Pancreas (tissue), 10 donors: ENCODE data around the gene B4GALNT3. TPM values are rescaled to one million over a fixed set of nuclear protein-coding genes. Genes with fewer than 3 reads are reported as not detected.
A peak's percentile ranks its signal among the peaks of the same experiment; 100 is the strongest.

Source experiments
- ATAC-seq, 4 donors: fragments of 200-7000 bp; cut with Tn5 transposase; one replicate each; pipeline versions ENCODE4 v1.8.0 to v1.9.1; 2020; ENCODE audit warnings: mild to moderate bottlenecking in 4 of 4, moderate library complexity in 4 of 4
- DNase-seq, 6 donors: peaks; one replicate each; pipeline ENCODE4 v3.0.0-alpha.2; 2020
- FAIRE-seq: peaks from 2 replicates; lab custom pipeline; 2012; peaks lifted over from hg19 to GRCh38; lab: Jason Lieb, UNC
- H3K27ac ChIP-seq, 4 donors: fragments of 200-600 bp; sonication (generic); 1 replicate in 3 of 4; 2 replicates in 1 of 4; pipeline versions ENCODE4 v1.5.0 to v1.8.0; 2020
- H3K27me3 ChIP-seq, 4 donors: fragments of 200-600 bp; one replicate each; pipeline ENCODE4 v1.8.0; 2021
- H3K36me3 ChIP-seq, 3 donors: fragments of 200-600 bp; sonication (generic) in 1 of 3; one replicate each; pipeline versions ENCODE4 v1.5.0 to v1.8.0; 2020 to 2021
- H3K4me1 ChIP-seq, 3 donors: fragments of 200-600 bp; one replicate each; pipeline ENCODE4 v1.8.0; 2021
- H3K4me3 ChIP-seq, 4 donors: fragments of 200-600 bp; sonication (generic) in 2 of 4; one replicate each; pipeline versions ENCODE4 v1.5.0 to v1.8.0; 2020 to 2021
- H3K9me3 ChIP-seq, 4 donors: fragments of 200-600 bp; one replicate each; pipeline ENCODE4 v1.8.0; 2021
- CTCF ChIP-seq, 4 donors: fragments of 200-600 bp; sonication (generic) in 3 of 4; IDR thresholded peaks; one replicate each; pipeline versions ENCODE4 v1.5.0 to v1.8.0; 2021; ENCODE audit warnings: antibody characterized with exemption in 4 of 4
- WGBS, 2 donors: extraction: QIAGEN DNeasy Blood & Tissue Kit; methylation state at CpG; one replicate each; pipeline ENCODE4 v1.1.7; 2013; 5-methylcytosine and 5-hydroxymethylcytosine counted together
- intact Hi-C, 3 donors: fragments of 100-400 bp; cut with DNase I; formaldehyde crosslinking; loops; one replicate each; pipeline versions ENCODE4 v1.11.1 to v1.14.2; 2022
- polyA plus RNA-seq, 2 donors: library from polyadenylated mRNA; stranded (reverse); fragments of 200-250 nt; gene quantifications; one replicate each; pipeline ENCODE4 v1.2.3, GENCODE V29; 2013
- total RNA-seq, 6 donors: library from RNA; stranded (reverse); fragmentation: NEBNext Ultra II Directional in 4 of 6; extraction: Animal tissue kit (Norgen Biotek cat#: 25700) in 4 of 6; gene quantifications; one replicate each; pipeline versions ENCODE4 v1.2.1 to v1.2.4, GENCODE V29; 2021 to 2023
- donor health status: healthy with polysubstance abuse.
- donor health status: DM: no; HTN: no; CAD: no; lungs with moderate emphysema.
- donor health status: DM: no; HTN: no; CAD: no.
- donor health status: control.
- donor health status: control.
- donor health status: Bipolar disorder and iron deficiency.
- donor health status: DM: yes; HTN: yes; CAD: no.
- donor health status: DM: no; HTN: no; CAD: no.
- donor health status: DM: no; HTN: no; CAD: no.
- donor health status: DM: yes; HTN: yes; CAD: no.

Gene B4GALNT3
- total and polyA plus RNA-seq, 8 donors, result 3.8 to 19.5 (median 7.7) TPM

DNA sequence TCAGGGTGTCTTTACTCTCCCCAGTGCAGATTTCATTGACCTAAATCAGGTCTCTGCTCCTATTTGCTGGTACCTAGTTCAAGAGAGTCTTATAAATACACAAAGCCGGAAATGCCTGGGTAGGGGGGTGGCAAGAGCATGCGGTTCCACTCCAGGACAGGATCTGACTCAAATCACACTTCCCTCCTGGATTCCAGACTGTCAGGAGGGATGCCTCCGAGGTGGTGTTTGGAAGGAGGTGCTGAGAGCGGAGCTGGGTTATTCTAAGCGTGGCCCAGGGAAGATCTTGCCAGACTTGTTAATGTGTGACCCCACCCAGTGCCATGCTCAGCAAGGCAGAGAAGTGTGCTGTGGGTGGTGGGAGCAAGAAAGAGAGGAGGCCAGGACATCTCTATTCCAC lies 49.8 kb downstream of the B4GALNT3 start:
- TF ChIP-seq CTCF (IDR thresholded peaks at IDR 0.05), result no peak
- DNase-seq (no peak), FAIRE-seq (no peak), ATAC-seq (peak in 1 of 4 donors; percentile 15)
- no peaks in the 10 kb centered on the region for H3K4me1 ChIP-seq
- no peaks in the 10 kb centered on the region for H3K27me3 ChIP-seq
- 39 to 49% methylated on average over 5 of the region's 5 CpGs for WGBS, 2 donors
- no peaks in the 10 kb centered on the region for H3K36me3 ChIP-seq
- intact Hi-C loops, result no loop called here
- H3K9me3 ChIP-seq, result no peaks in the 10 kb centered on the region
- H3K27ac ChIP-seq, result peak overlapping the region in 1 of 4 donors; percentile 67
- H3K4me3 ChIP-seq, result no peak overlapping the region

DNA sequence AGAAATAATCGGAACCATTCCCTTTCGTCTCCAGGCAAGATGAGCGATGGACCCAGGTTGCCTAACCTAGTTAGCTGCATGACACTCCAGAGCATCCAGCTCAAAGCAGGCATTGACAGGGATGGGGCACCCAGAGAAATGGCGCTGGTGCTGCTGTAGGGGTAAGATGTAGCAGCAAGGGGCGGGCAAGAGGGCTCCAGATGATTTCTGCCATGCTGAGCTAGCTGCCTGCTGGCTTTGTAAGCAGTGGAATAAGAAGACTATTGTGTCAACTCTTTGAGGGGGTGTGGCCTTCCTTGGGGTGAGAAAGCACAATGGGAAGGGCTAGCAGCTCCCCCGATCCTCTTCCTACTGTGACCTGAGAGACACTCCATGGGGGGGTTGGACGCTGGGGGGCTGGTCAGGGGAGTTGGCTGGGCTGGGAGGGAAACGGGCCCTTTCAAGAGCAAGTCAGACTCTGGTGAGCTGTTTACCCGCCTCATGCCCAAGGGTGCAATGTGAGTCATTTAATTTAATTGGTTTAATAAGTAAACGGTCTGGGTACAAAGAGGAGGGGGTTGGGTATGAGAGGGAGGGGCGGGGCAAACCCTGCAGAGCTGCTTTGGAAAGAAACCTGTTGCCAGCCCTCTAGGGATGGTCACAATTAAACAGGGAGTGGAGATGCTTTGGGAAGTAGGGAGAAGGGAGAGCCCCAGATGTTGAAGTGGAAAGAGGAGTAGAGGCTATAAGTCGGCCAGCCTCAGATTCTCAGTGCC lies 50.5 kb downstream of the B4GALNT3 start:
- Histone ChIP-seq H3K4me3 (no peak overlapping the region), H3K36me3 (no peaks in the 10 kb centered on the region), H3K9me3 (no peaks in the 10 kb centered on the region), H3K4me1 (no peaks in the 10 kb centered on the region), H3K27me3 (no peaks in the 10 kb centered on the region), H3K27ac (peak overlapping the region in 3 of 4 donors; percentile 17 to 67 (median 55))
- peak; percentile 75 to 91 (median 88) for ATAC-seq
- FAIRE-seq, result no peak
- TF ChIP-seq CTCF (IDR thresholded peaks at IDR 0.05), result no peak
- intact Hi-C loops, result no loop called here
- WGBS, 2 donors, result 34 to 41% methylated on average over 12 of the region's 12 CpGs
- peak in 3 of 6 donors; percentile 10 to 50 (median 38) for DNase-seq

- TF ChIP-seq CTCF (IDR thresholded peaks at IDR 0.05), result no peak
- Histone ChIP-seq H3K9me3 (no peaks in the 10 kb centered on the region), H3K36me3 (no peaks in the 10 kb centered on the region), H3K4me3 (no peak overlapping the region), H3K4me1 (no peaks in the 10 kb centered on the region), H3K27ac (no peak overlapping the region), H3K27me3 (no peaks in the 10 kb centered on the region)
- WGBS, 2 donors, result 83 to 88% methylated on average over 6 of the region's 6 CpGs
- DNase-seq (no peak), FAIRE-seq (no peak), ATAC-seq (no peak)
- intact Hi-C loops, result no loop called here
Observed at GRCh38 chr12:512933-513332, 53.2 kb downstream of the B4GALNT3 start.

DNA sequence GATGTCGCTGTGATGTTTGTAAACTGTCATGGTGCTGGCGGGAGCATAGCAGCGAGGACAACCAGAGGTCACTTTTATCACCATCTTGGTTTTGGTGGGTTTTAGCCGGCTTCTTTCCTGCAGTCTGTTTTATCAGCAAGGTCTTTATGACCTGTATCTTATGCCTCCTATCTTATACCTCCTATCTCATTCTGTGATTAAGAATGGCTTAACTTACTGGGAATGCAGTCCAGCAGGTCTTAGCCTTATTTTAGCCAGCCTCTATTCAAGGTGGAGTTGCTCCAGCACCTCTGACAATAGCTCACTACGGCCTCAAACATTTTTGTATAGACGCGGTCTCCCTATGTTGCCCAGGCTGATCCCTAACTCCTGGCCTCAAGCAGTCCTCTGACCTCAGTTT lies 53.7 kb downstream of the B4GALNT3 start:
- no peaks in the 10 kb centered on the region for H3K4me1 ChIP-seq
- ATAC-seq (peak in 1 of 4 donors; percentile 58), FAIRE-seq (no peak), DNase-seq (no peak)
- no peaks in the 10 kb centered on the region for H3K9me3 ChIP-seq
- H3K27me3 ChIP-seq, result no peaks in the 10 kb centered on the region
- intact Hi-C loops, result no loop called here
- WGBS, 2 donors, result 21 to 23% methylated on average over 7 of the region's 7 CpGs
- no peak for TF ChIP-seq CTCF (IDR thresholded peaks at IDR 0.05)
- H3K36me3 ChIP-seq, result no peaks in the 10 kb centered on the region
- no peak overlapping the region for H3K27ac ChIP-seq
- no peak overlapping the region for H3K4me3 ChIP-seq

DNA sequence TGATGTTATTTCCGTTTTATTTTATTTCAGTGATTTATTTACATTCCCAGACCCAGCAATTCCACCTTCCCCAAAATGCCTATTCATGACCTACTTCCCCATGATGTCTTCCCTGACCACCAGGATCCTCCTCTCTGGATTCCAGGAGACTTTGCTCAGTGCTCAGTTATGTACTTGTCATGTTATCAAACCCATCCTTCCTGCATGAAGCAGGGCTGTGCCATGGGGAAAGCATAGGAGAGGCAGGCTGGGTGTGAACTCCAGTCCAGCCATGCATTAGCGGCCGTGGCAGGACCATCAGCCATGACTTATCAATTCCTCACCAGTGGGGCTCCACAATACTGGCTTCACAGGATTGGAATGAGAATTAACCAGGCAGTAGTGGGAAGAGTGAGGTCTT lies 57.8 kb downstream of the B4GALNT3 start:
- intact Hi-C loops, result no loop called here

More for the DNA sequence above, 57.8 kb downstream of the B4GALNT3 start:
- no peak for DNase-seq
- no peak overlapping the region for H3K4me3 ChIP-seq
- no peak for ATAC-seq
- H3K27ac ChIP-seq, result no peak overlapping the region
- H3K4me1 ChIP-seq, result no peaks in the 10 kb centered on the region
- FAIRE-seq, result no peak
- no peaks in the 10 kb centered on the region for H3K27me3 ChIP-seq
- H3K36me3 ChIP-seq, result no peaks in the 10 kb centered on the region
- WGBS, 2 donors, result 71 to 74% methylated on average over 3 of the region's 3 CpGs
- no peak for TF ChIP-seq CTCF (IDR thresholded peaks at IDR 0.05)
- no peaks in the 10 kb centered on the region for H3K9me3 ChIP-seq
